Fibroblast of pulmonary artery (primary cell): Measurements from ENCODE around the gene LCP1.

Experiments used
- DNase-seq: peaks from one replicate; pipeline ENCODE4 v3.0.0-alpha.2; 2010; ENCODE audit warnings: low read depth
- H3K4me3 ChIP-seq: replicated peaks from 2 replicates; pipeline ENCODE4 v1.5.1; 2011; ENCODE audit warnings: low read depth, mild to moderate bottlenecking, control low read depth, low read length, moderate library complexity
- TF ChIP-seq, protein P1 (sequence below): IDR thresholded peaks from 2 replicates; pipeline ENCODE4 v1.5.1; 2011; ENCODE audit warnings: mild to moderate bottlenecking, control low read depth, low read length, inconsistent platforms; ENCODE audit errors: missing control alignments

LCP1 gene

GRCh38 chr13:46197299-46198048 is 15.5 kb upstream of the LCP1 start:
- H3K4me3 ChIP-seq: no peak overlapping the region
- TF ChIP-seq, protein P1, sequence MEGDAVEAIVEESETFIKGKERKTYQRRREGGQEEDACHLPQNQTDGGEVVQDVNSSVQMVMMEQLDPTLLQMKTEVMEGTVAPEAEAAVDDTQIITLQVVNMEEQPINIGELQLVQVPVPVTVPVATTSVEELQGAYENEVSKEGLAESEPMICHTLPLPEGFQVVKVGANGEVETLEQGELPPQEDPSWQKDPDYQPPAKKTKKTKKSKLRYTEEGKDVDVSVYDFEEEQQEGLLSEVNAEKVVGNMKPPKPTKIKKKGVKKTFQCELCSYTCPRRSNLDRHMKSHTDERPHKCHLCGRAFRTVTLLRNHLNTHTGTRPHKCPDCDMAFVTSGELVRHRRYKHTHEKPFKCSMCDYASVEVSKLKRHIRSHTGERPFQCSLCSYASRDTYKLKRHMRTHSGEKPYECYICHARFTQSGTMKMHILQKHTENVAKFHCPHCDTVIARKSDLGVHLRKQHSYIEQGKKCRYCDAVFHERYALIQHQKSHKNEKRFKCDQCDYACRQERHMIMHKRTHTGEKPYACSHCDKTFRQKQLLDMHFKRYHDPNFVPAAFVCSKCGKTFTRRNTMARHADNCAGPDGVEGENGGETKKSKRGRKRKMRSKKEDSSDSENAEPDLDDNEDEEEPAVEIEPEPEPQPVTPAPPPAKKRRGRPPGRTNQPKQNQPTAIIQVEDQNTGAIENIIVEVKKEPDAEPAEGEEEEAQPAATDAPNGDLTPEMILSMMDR: no peak
- DNase-seq: no peak

GRCh38 chr13:46195016-46195415 is 13.0 kb upstream of the LCP1 start:
- no peak overlapping the region for H3K4me3 ChIP-seq
- DNase-seq: no peak
- TF ChIP-seq, protein P1: no peak

- TF ChIP-seq, protein P1: no peak
These were observed 10.4 kb upstream of the LCP1 start for GRCh38 chr13:46192412-46192811.

DNA sequence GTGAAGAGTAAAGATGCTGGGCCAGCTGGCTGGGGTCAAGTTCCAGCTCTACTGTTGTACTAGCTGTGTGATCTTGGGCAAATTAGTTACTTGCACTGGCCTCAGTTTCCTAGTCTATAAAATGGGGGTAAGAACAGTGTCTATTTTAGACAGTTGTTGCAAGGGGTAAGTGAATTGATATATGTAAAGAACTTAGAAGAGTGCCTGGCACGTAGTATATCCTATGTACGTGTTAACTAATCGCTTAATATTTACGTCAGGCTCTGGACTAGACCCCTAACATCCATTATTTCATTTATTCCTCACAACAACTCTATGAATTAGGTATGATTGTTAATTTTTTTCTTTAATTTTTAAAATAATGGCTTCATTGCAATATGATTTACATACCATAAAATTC is 3.7 kb upstream of the LCP1 start:
- TF ChIP-seq, protein P1: no peak
- no peak for DNase-seq
- no peak overlapping the region for H3K4me3 ChIP-seq

More at GRCh38 chr13:46192412-46192811, 10.4 kb upstream of the LCP1 start:
- DNase-seq: no peak
- no peak overlapping the region for H3K4me3 ChIP-seq

DNA sequence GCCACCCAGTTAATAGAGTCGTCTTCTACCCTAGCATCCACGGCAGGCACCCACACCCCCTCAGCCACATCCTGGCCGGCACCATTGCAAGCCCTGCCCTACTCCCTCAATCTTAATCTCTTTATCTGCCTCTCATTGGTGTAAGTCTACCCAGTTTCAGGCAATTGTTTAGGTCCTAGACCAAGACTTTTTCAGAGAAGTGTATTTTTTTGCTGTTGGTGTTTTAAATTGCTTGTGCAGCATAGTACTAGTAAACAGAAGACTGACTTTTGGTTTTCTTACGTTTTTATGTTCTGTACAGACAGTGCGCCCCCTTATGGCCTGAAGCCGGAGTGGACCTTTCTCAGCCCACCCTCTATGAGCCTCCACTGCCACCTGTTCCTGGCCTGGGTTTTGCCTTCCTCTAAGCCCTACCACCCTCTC is 2.3 kb upstream of the LCP1 start:
- no peak overlapping the region for H3K4me3 ChIP-seq
- peak; percentile 19 for DNase-seq
- TF ChIP-seq, protein P1: peak; percentile 54

DNA sequence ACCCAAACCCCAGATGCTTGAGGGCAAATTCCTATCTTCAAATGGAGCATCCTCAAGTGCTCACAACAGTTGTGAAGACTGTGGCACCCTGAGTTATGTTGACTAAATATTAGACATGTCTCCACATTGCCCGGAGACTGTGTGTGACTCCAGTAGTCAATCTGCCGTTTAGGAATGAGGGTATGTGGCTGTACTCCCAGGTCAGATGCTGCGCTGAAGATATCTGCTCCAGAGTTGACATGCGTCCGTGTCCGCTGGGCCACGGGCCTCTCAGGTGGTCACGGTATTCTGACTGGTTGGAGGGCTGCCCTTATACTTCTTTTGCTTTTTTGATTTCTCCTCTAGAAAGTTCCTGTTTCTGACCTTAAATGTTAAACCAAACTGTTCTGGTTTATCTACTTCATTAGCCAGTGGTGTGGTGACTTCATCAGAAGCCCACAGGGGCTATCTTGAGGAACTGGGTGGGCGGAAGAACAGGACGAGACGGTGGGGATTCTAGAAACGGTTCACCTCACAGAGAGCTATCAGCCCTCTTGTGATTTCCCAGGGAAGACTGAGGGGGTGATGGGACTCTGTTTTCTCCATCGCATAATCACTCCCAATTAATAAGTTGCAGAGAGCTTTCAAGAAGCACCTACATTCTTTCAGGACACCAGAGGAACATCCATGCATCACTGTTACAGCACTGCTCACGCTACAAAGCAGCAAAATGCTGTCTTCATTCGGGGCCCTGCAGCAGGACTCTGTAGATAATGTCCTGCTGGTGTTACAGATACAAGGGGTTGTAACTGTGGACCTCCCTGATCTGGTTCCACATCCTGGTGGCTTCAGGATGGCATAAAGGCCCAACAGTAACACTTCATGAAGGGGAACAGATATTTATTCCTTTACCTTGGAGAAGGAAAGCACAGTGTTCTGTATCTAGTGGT is 1.3 kb upstream of the LCP1 start:
- H3K4me3 ChIP-seq: no peak overlapping the region
- DNase-seq: no peak
- TF ChIP-seq, protein P1: no peak
